Stomach (tissue), 9 donors: ENCODE results near the gene CFAP206. TPM values are rescaled to one million over a fixed set of nuclear protein-coding genes. Genes with fewer than 3 reads are reported as not detected.
"Not testable (repeated sequence)": the region's sequence is repeated elsewhere in the genome, so short reads cannot be mapped to it uniquely, and the experiment has no call there.

Source experiments
- DNase-seq, 2 donors: peaks; one replicate each; pipeline versions ENCODE4 v3.0.0 to v3.0.0-alpha.2; 2013 to 2019
- H3K27ac ChIP-seq, 5 donors: fragments of 200-600 bp in 4 of 5; sonication (generic) in 4 of 5; one replicate each; pipeline ENCODE4 v1.5.1; 2013 to 2019; ENCODE audit warnings: mild to moderate bottlenecking in 1 of 5, moderate library complexity in 1 of 5
- H3K27me3 ChIP-seq, 3 donors: fragments of 200-600 bp; sonication (generic); one replicate each; pipeline ENCODE4 v1.5.1; 2017 to 2019; ENCODE audit warnings: mixed run types in 1 of 3
- H3K36me3 ChIP-seq, 4 donors: fragments of 200-600 bp; sonication (generic); 1 replicate in 3 of 4; 2 replicates in 1 of 4; pipeline ENCODE4 v1.5.1; 2016 to 2019
- H3K4me1 ChIP-seq, 4 donors: fragments of 200-600 bp; sonication (generic); one replicate each; pipeline ENCODE4 v1.5.1; 2016 to 2019
- H3K4me3 ChIP-seq, 4 donors: fragments of 200-600 bp; sonication (generic) in 3 of 4; one replicate each; pipeline ENCODE4 v1.5.1; 2016 to 2019; ENCODE audit warnings: mild to moderate bottlenecking in 1 of 4
- H3K9me3 ChIP-seq, 4 donors: fragments of 200-600 bp; sonication (generic); one replicate each; pipeline ENCODE4 v1.5.1; 2016 to 2019
- CTCF ChIP-seq, 7 experiments: fragments of 450-650 bp in 4 of 7; fragments of 200-600 bp in 3 of 7; sonication (generic) in 3 of 7; IDR thresholded peaks; one replicate each; pipeline ENCODE4 v1.5.1; 2016 to 2019; ENCODE audit warnings: antibody characterized with exemption in 7 of 7, control low read depth in 2 of 7, mild to moderate bottlenecking in 1 of 7
- EP300 ChIP-seq: sonication (generic); formaldehyde crosslinking; IDR thresholded peaks from one replicate; pipeline ENCODE4 v1.6.1; 2017; ENCODE audit warnings: antibody characterized with exemption
- POLR2A ChIP-seq, 4 donors: fragments of 450-650 bp; IDR thresholded peaks; one replicate each; pipeline ENCODE4 v1.6.1; 2016; ENCODE audit warnings: antibody characterized with exemption in 4 of 4, control low read depth in 2 of 4, mild to moderate bottlenecking in 1 of 4, moderate library complexity in 1 of 4
- POLR2AphosphoS5 ChIP-seq, 3 donors: sonication (generic); formaldehyde crosslinking; IDR thresholded peaks; one replicate each; pipeline ENCODE4 v1.6.1; 2016; ENCODE audit warnings: antibody characterized with exemption in 3 of 3
- WGBS, 5 donors: extraction: QIAGEN DNeasy Blood & Tissue Kit in 3 of 5; methylation state at CpG; one replicate each; pipeline versions ENCODE4 v1.1.5 to v1.1.7; 2013 to 2018; 5-methylcytosine and 5-hydroxymethylcytosine counted together
- intact Hi-C: fragments of 100-400 bp; cut with DNase I; formaldehyde crosslinking; loops from one replicate; pipeline ENCODE4 v1.15.1; 2023; ENCODE audit warnings: low total_unique reads
- polyA plus RNA-seq, 3 donors: library from polyadenylated mRNA; stranded (reverse); fragments of 200-250 nt; gene quantifications; one replicate each; pipeline ENCODE4 v1.2.3, GENCODE V29; 2013
- total RNA-seq, 5 donors: library from RNA; depleted of rRNA; stranded (reverse); fragments of >200 nt; gene quantifications; one replicate each; pipeline versions ENCODE4 v1.1.0 to v1.2.3, GENCODE V29; 2014 to 2016
- donor health status: healthy with polysubstance abuse.
- donor health status: Bipolar disorder and iron deficiency.
- donor health status: healthy.

CFAP206 gene
- total and polyA plus RNA-seq, 8 donors, result 0.08 to 0.18 TPM; not detected in 6

- DNase-seq, result no peak
- TF ChIP-seq POLR2AphosphoS5 (IDR thresholded peaks at IDR 0.05) (no peak), EP300 (no peak), CTCF (IDR thresholded peaks at IDR 0.05) (no peak), POLR2A (IDR thresholded peaks at IDR 0.05) (no peak)
- Histone ChIP-seq H3K27me3 (no peaks in the 10 kb centered on the region), H3K9me3 (peaks cover 0 to 9% (median 0%) of the 10 kb centered on the region in 4 donors), H3K4me1 (no peaks in the 10 kb centered on the region), H3K36me3 (peaks cover 0 to 22% (median 18%) of the 10 kb centered on the region in 4 donors), H3K27ac (no peak overlapping the region), H3K4me3 (no peak overlapping the region)
- intact Hi-C loops, result loop anchor here (10.0 kb wide), 1 partner anchor 101 kb away; the partner anchor contains the start of gene RARS2
- WGBS, 5 donors, result 64 to 88% (median 83%) methylated on average over 7 to 9 of the region's 9 CpGs
Observed at GRCh38 chr6:87483929-87484328, 76.2 kb downstream of the CFAP206 start.

DNA sequence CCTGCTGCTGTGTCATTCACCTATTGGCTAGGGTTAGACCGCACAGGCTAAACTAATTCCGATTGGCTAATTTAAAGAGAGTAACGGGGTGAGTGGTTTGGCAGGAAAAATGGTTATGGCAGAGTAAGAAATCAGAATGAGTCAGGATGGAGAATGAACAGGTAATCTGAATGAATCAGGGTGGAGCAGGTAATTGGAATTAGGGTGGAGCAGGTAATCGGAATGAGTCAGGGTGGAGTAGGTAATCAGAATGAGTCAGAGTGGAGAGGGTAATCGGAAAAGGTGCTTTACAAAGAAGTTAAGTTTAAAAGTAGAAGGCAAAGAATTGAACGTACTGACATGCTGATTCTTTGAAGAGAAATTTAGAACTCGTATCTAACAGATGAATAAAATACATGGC is 76.7 kb downstream of the CFAP206 start:
- intact Hi-C loops, result loop anchor here (10.0 kb wide), 1 partner anchor 100 kb away; the partner anchor contains the start of gene RARS2
- TF ChIP-seq POLR2A (IDR thresholded peaks at IDR 0.05), result no peak
- H3K27ac ChIP-seq, result no peak overlapping the region
- H3K9me3 ChIP-seq, result peaks cover 0 to 9% (median 0%) of the 10 kb centered on the region in 4 donors
- no peaks in the 10 kb centered on the region for H3K27me3 ChIP-seq
- H3K36me3 ChIP-seq, result peaks cover 0 to 24% (median 13%) of the 10 kb centered on the region in 4 donors
- no peaks in the 10 kb centered on the region for H3K4me1 ChIP-seq
- no peak overlapping the region for H3K4me3 ChIP-seq
- 78 to 92% (median 87%) methylated on average over 7 of the region's 7 CpGs for WGBS, 5 donors
- no peak for DNase-seq

- H3K27me3 ChIP-seq, result no peaks in the 10 kb centered on the region
- no peaks in the 10 kb centered on the region for H3K4me1 ChIP-seq
- no peak overlapping the region for H3K4me3 ChIP-seq
- H3K27ac ChIP-seq, result no peak overlapping the region
- intact Hi-C loops, result loop anchor here (10.0 kb wide), 1 partner anchor 97 kb away; the partner anchor contains the start of gene RARS2
- WGBS, 5 donors, result 90 to 97% (median 93%) methylated on average over 4 of the region's 4 CpGs
- peaks cover 0 to 35% (median 13%) of the 10 kb centered on the region in 4 donors for H3K36me3 ChIP-seq
- peaks cover 0 to 9% (median 0%) of the 10 kb centered on the region in 4 donors for H3K9me3 ChIP-seq
- TF ChIP-seq EP300, result no peak
- TF ChIP-seq POLR2A (IDR thresholded peaks at IDR 0.05), result no peak
- no peak for TF ChIP-seq POLR2AphosphoS5 (IDR thresholded peaks at IDR 0.05)
- TF ChIP-seq CTCF (IDR thresholded peaks at IDR 0.05), result no peak
- no peak for DNase-seq
Observed at GRCh38 chr6:87487555-87487954, 79.8 kb downstream of the CFAP206 start.

- H3K4me1 ChIP-seq, H3K27me3 ChIP-seq, H3K4me3 ChIP-seq, DNase-seq, H3K9me3 ChIP-seq, H3K27ac ChIP-seq: not testable (repeated sequence)
- peaks cover 0 to 29% (median 7%) of the 10 kb centered on the region in 4 donors for H3K36me3 ChIP-seq
- 92 to 96% (median 92%) methylated on average over 7 to 8 of the region's 8 CpGs for WGBS, 5 donors
- intact Hi-C loops, result loop anchor here (10.0 kb wide), 1 partner anchor 95 kb away; the partner anchor contains the start of gene RARS2
Observed at GRCh38 chr6:87489326-87489725, 81.6 kb downstream of the CFAP206 start.

DNA sequence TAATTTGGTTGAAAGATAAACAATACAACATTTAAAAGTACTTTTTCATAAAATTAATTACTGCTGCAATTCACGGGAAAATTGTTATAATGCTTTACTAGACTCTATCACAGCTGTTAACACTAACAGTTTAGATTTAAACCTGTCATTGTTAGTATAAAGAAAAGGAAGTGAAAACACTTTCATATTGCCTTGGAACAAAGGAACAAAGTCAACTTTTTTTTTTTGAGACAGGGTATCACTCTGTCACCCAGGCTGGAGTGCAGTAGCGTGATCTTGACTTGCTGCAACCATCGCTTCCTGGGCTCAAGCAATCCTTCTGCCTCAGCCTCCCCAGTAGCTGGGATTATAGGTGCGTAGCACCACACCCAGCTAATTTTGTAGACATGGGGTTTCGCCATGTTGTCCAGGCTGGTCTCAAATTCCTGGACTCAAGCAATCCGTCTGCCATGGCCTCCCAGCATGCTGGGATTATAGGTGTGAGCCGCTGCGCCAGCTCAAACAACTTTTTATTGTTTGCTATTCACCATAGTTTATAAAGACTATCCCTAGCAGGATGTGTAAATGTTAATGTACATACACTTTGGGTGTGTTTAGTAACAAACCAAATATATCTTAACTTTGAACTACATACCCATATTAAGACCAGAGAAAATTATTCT is 87.1 kb downstream of the CFAP206 start:
- TF ChIP-seq CTCF (IDR thresholded peaks at IDR 0.05) (no peak), POLR2A (IDR thresholded peaks at IDR 0.05) (no peak), POLR2AphosphoS5 (IDR thresholded peaks at IDR 0.05) (no peak), EP300 (no peak)
- no peaks in the 10 kb centered on the region for H3K9me3 ChIP-seq
- no peak overlapping the region for H3K4me3 ChIP-seq
- 57 to 86% (median 71%) methylated on average over 8 of the region's 8 CpGs for WGBS, 5 donors
- DNase-seq, result peak in 1 of 2 donors; percentile 38
- intact Hi-C loops, result no loop called here
- H3K36me3 ChIP-seq, result peaks cover 0 to 23% (median 7%) of the 10 kb centered on the region in 4 donors
- H3K27me3 ChIP-seq, result no peaks in the 10 kb centered on the region
- peaks cover 0 to 4% (median 0%) of the 10 kb centered on the region in 4 donors for H3K4me1 ChIP-seq
- no peak overlapping the region for H3K27ac ChIP-seq
